Erythroblast (primary cell): ENCODE results near the gene THSD4.

ENCODE experiments used
- GATA1 ChIP-seq: IDR thresholded peaks from 2 replicates; pipeline ENCODE4 v1.6.1; 2011; ENCODE audit warnings: low read depth, mild to moderate bottlenecking, control low read depth, low read length, moderate library complexity
- POLR2A ChIP-seq: IDR thresholded peaks from 2 replicates; pipeline ENCODE4 v1.6.1; 2011; ENCODE audit warnings: mild to moderate bottlenecking, low read length

- TF ChIP-seq POLR2A (no peak), GATA1 (no peak)
Observed at GRCh38 chr15:71739355-71739754, 624.1 kb downstream of the THSD4 start.
